HepG2 (cell line): Measurements from ENCODE around the gene TRNP1. TPM values are rescaled to one million over a fixed set of nuclear protein-coding genes. Genes with fewer than 3 reads are reported as not detected.

Experiments
- ATAC-seq: fragments of 200-7000 bp; cut with Tn5 transposase; 3 replicates; pipeline ENCODE4 v1.9.1; 2020; ENCODE audit warnings: mild to moderate bottlenecking, moderate library complexity
- BruUV-seq: library from RNA; stranded (reverse); fragments of 400-500 nt; replicated peaks from 2 replicates; lab custom pipeline; 2021; lab: Mats Ljungman, UMichigan
- CTCF ChIA-PET: fragments of 300-600 bp; formaldehyde crosslinking; extraction: SDS; loops from one replicate; lab custom pipeline; 2021; ENCODE audit warnings: low total read pairs, inconsistent platforms, low intra/inter-chr PET ratio; lab: Yijun Ruan, JAX
- POLR2A ChIA-PET: fragments of 350-600 bp; sonication (Branson Sonifier 250); formaldehyde crosslinking; loops from one replicate; lab custom pipeline; 2020; ENCODE audit warnings: antibody characterized with exemption, inconsistent platforms; lab: Yijun Ruan, JAX
- DNase-seq: peaks from one replicate; pipeline ENCODE4 v3.0.0-alpha.2; 2015; ENCODE audit warnings: low spot score
- FAIRE-seq: peaks from 3 replicates; lab custom pipeline; 2011; peaks lifted over from hg19 to GRCh38; lab: Jason Lieb, UNC
- H2AFZ ChIP-seq: one replicate; pipeline ENCODE4 v1.6.1; 2011; ENCODE audit warnings: low read length, inconsistent platforms
- H3K27ac ChIP-seq: fragments of 300-600 bp; 3 replicates; pipeline ENCODE4 v1.8.0; 2011; ENCODE audit warnings: mixed run types, mild to moderate bottlenecking, mixed read lengths, low read length, inconsistent platforms; ENCODE audit not compliant: insufficient read depth; ENCODE audit errors: extremely low read length
- H3K27me3 ChIP-seq, 2 experiments: fragments of 200-600 bp in 1 of 2; 2 replicates in 1 of 2; 3 replicates in 1 of 2; pipeline versions ENCODE4 v1.6.0 to v1.8.0; 2011; ENCODE audit warnings: low read length in 2 of 2, mild to moderate bottlenecking in 2 of 2, moderate library complexity in 2 of 2, inconsistent platforms in 1 of 2; ENCODE audit not compliant: insufficient read depth in 2 of 2, control insufficient read depth in 1 of 2
- H3K36me3 ChIP-seq, 2 experiments: fragments of 200-600 bp in 1 of 2; replicated peaks in 1 of 2; 2 replicates in 1 of 2; 3 replicates in 1 of 2; pipeline versions ENCODE4 v1.5.1 to v1.8.0; 2011; ENCODE audit warnings: low read length in 2 of 2, inconsistent platforms in 1 of 2; ENCODE audit not compliant: insufficient read depth in 2 of 2, control insufficient read depth in 1 of 2
- H3K4me1 ChIP-seq: 2 replicates; pipeline ENCODE4 v1.5.1; 2012; ENCODE audit warnings: low read length, inconsistent platforms; ENCODE audit not compliant: insufficient read depth
- H3K4me2 ChIP-seq: 2 replicates; pipeline ENCODE4 v1.6.0; 2011; ENCODE audit warnings: low read depth, low read length, inconsistent platforms
- H3K4me3 ChIP-seq, 3 experiments: fragments of 200-600 bp in 1 of 3; sonication (generic), shearing (Covaris generic) in 1 of 3; replicated peaks in 1 of 3; 2 replicates each; pipeline ENCODE4 v1.5.1; 2011 to 2016; ENCODE audit warnings: low read length in 3 of 3, inconsistent platforms in 2 of 3, low read depth in 2 of 3, mild to moderate bottlenecking in 2 of 3, control low read depth in 1 of 3, mixed read lengths in 1 of 3; ENCODE audit not compliant: insufficient read depth in 1 of 3
- H3K79me2 ChIP-seq: one replicate; pipeline ENCODE4 v1.6.1; 2011; ENCODE audit warnings: low read length, inconsistent platforms; ENCODE audit not compliant: insufficient read depth
- H3K9ac ChIP-seq: 2 replicates; pipeline ENCODE4 v1.6.0; 2011; ENCODE audit warnings: mild to moderate bottlenecking, low read depth, low read length, inconsistent platforms; ENCODE audit not compliant: insufficient read depth
- H3K9me3 ChIP-seq: 2 replicates; pipeline ENCODE4 v1.5.1; 2012; ENCODE audit warnings: mild to moderate bottlenecking, low read length
- H4K20me1 ChIP-seq: 2 replicates; pipeline ENCODE4 v1.6.0; 2011; ENCODE audit warnings: inconsistent platforms, mild to moderate bottlenecking, low read length, moderate library complexity; ENCODE audit not compliant: insufficient read depth
- AGO1 ChIP-seq: fragments of 200-400 bp; formaldehyde crosslinking; IDR thresholded peaks from 2 replicates; pipeline ENCODE4 v1.6.1; 2017; ENCODE audit warnings: mild to moderate bottlenecking, low read depth, low read length, moderate library complexity; ENCODE audit not compliant: poor library complexity, severe bottlenecking
- FOXA3 ChIP-seq: IDR thresholded peaks from 2 replicates; pipeline ENCODE4 v1.6.1; 2016; ENCODE audit warnings: missing genetic modification reagents, missing compliant biosample characterization
- PHB2 ChIP-seq: fragments of 450-650 bp; IDR thresholded peaks from 2 replicates; pipeline ENCODE4 v1.6.1; 2018; ENCODE audit not compliant: partially characterized antibody
- POLR2G ChIP-seq: fragments of 200-400 bp; formaldehyde crosslinking; IDR thresholded peaks from 2 replicates; pipeline ENCODE4 v1.6.1; 2018; ENCODE audit warnings: mild to moderate bottlenecking, low read depth, low read length, moderate library complexity
- RFX5 ChIP-seq: IDR thresholded peaks from 2 replicates; pipeline ENCODE4 v1.6.1; 2011; ENCODE audit warnings: low read depth, low read length, improper control_type of control experiment
- SOX13 ChIP-seq, 3 experiments: fragments of 450-650 bp in 1 of 3; sonication (generic) in 1 of 3; formaldehyde crosslinking in 1 of 3; IDR thresholded peaks in 2 of 3; conservative IDR thresholded peaks in 1 of 3; 2 replicates each; pipeline versions ENCODE4 v1.5.0 to v1.6.1; 2016 to 2020; ENCODE audit warnings: antibody characterized with exemption in 1 of 3, mild to moderate bottlenecking in 1 of 3, missing compliant biosample characterization in 1 of 3, missing genetic modification reagents in 1 of 3, moderate library complexity in 1 of 3
- WIZ ChIP-seq: sonication (generic); formaldehyde crosslinking; IDR thresholded peaks from 2 replicates; pipeline ENCODE4 v1.5.1; 2020; ENCODE audit warnings: mild to moderate bottlenecking, missing genetic modification reagents
- ZFP36 ChIP-seq: fragments of 150-350 bp; IDR thresholded peaks from 2 replicates; pipeline ENCODE4 v1.6.1; 2018; ENCODE audit warnings: borderline replicate concordance, low read length, low read depth; ENCODE audit not compliant: partially characterized antibody
- ZNF281 ChIP-seq: sonication (generic); formaldehyde crosslinking; IDR thresholded peaks from 2 replicates; pipeline ENCODE4 v1.4.0; 2020; ENCODE audit warnings: missing genetic modification reagents, borderline replicate concordance
- ZNF382 ChIP-seq: sonication (generic); formaldehyde crosslinking; IDR thresholded peaks from 2 replicates; pipeline ENCODE4 v1.5.0; 2020; ENCODE audit warnings: missing genetic modification reagents, mild to moderate bottlenecking, borderline replicate concordance
- ZNF501 ChIP-seq: sonication (generic); formaldehyde crosslinking; IDR thresholded peaks from 2 replicates; pipeline ENCODE4 v1.5.1; 2020; ENCODE audit warnings: mild to moderate bottlenecking, moderate library complexity, missing genetic modification reagents
- ZNF749 ChIP-seq: sonication (generic); formaldehyde crosslinking; IDR thresholded peaks from 2 replicates; pipeline ENCODE4 v1.8.0; 2022; ENCODE audit warnings: mild to moderate bottlenecking, missing genetic modification reagents, moderate library complexity, borderline replicate concordance
- ZNF772 ChIP-seq: sonication (generic); formaldehyde crosslinking; IDR thresholded peaks from 2 replicates; pipeline ENCODE4 v1.5.0; 2020; ENCODE audit warnings: mild to moderate bottlenecking, missing genetic modification reagents
- ZNF780A ChIP-seq: sonication (generic); formaldehyde crosslinking; IDR thresholded peaks from 2 replicates; pipeline ENCODE4 v1.8.0; 2022; ENCODE audit warnings: mild to moderate bottlenecking, missing genetic modification reagents, moderate library complexity
- WGBS: methylation state at CpG from one replicate; pipeline ENCODE4 v1.1.6; 2017; ENCODE audit warnings: low lambda C conversion rate; 5-methylcytosine and 5-hydroxymethylcytosine counted together
- in situ Hi-C: cut with HindIII; loops from 2 replicates; pipeline ENCODE4 v1.10.0; 2017; ENCODE audit warnings: low pct_unique_long_range_greater_than_20kb; ENCODE audit not compliant: extremely low pct_ligation_motif_present
- intact Hi-C: fragments of 100-400 bp; cut with micrococcal nuclease; formaldehyde crosslinking; loops from one replicate; pipeline ENCODE4 v1.10.0; 2022; ENCODE audit not compliant: unreplicated experiment
- polyA plus RNA-seq, 8 experiments: library from polyadenylated mRNA; depleted of rRNA in 3 of 8; stranded (reverse) in 7 of 8; unstranded in 1 of 8; fragments of >200 nt; fragmentation: Illumina TruSeq in 4 of 8; extraction: Trizol in 4 of 8; gene quantifications; 2 replicates each; pipeline versions ENCODE4 v1.2.1 to v1.2.3, GENCODE V29; 2011 to 2016; ENCODE audit warnings: low read depth in 4 of 8, missing spikeins in 1 of 8, mixed read lengths in 1 of 8; ENCODE audit not compliant: insufficient read depth in 1 of 8
- total RNA-seq, 5 experiments: library from RNA; depleted of rRNA; stranded (reverse); fragments of >200 nt; fragmentation: Illumina TruSeq; extraction: Trizol; gene quantifications; 2 replicates each; pipeline ENCODE4 v1.2.3, GENCODE V29; 2016; ENCODE audit warnings: low read depth in 1 of 5
- TF ChIP-seq, protein P1 (sequence below): sonication (generic); formaldehyde crosslinking; IDR thresholded peaks from 2 replicates; pipeline ENCODE4 v1.8.1; 2023; ENCODE audit warnings: missing genetic modification reagents, inconsistent platforms, borderline replicate concordance
- TF ChIP-seq, protein P2 (sequence below): sonication (generic); formaldehyde crosslinking; IDR thresholded peaks from 2 replicates; pipeline ENCODE4 v1.4.0; 2020; ENCODE audit warnings: missing genetic modification reagents

Gene TRNP1
- total and polyA plus RNA-seq, 2 of the 13 experiments (the other 11 are each of a cell fraction or from before 2014, with no cell fraction given) = 42.0 to 158 TPM

- TF ChIP-seq SOX13 (IDR thresholded peaks at IDR 0.05) (no peak), SOX13 (CRISPR knock-in tag; conservative IDR thresholded peaks at IDR 0.05 in 1 of 2, IDR thresholded peaks at IDR 0.05 in 1 of 2) (peak in 1 of 2 experiments; percentile 14; a peak in 1 of 4 replicates), POLR2G (peak; percentile 74), ZNF281 (CRISPR knock-in tag) (peak; percentile 73; the same call in 1 of the 2 replicates), AGO1 (peak; percentile 70), ZNF772 (no peak)
Observed at GRCh38 chr1:26999440-26999987, 6.0 kb downstream of the TRNP1 start (continued).

GRCh38 chr1:27000090-27000816, 6.8 kb downstream of the TRNP1 start:
- H2AFZ ChIP-seq = no peak overlapping the region
- no peak for DNase-seq
- no peaks in the 10 kb centered on the region; a peak in 1 of 5 replicates for H3K27me3 ChIP-seq
- no peak overlapping the region for H3K27ac ChIP-seq
- H3K4me2 ChIP-seq = no peak overlapping the region
- H3K9ac ChIP-seq = no peak overlapping the region
- no peak overlapping the region for H3K4me3 ChIP-seq
- H4K20me1 ChIP-seq = peaks cover 67% of the 10 kb centered on the region
- no peaks in the 10 kb centered on the region for H3K9me3 ChIP-seq
- ChIA-PET CTCF (interaction anchor here (1.0 kb wide), 1 partner anchor 34 kb away, joined by 4 read pairs; no protein-coding TSS in a partner anchor), POLR2A (interaction anchor here (0.7 to 12.9 kb wide), 6 partner anchors 9 to 86 kb away, joined by 3 to 253 read pairs (median 6); partner anchors contain the start of genes NR0B2 and TENT5B)
- in situ Hi-C loops = no loop called here
- no peak for FAIRE-seq
- peaks cover 20% of the 10 kb centered on the region for H3K79me2 ChIP-seq
- 0 out of 5 replicates have a peak, but pooled peaks cover 1 to 3% of the 10 kb centered on the region in 2 experiments for H3K36me3 ChIP-seq
- ATAC-seq = no peak
- BruUV-seq = no TSS peak
- intact Hi-C loops = no loop called here
- peaks cover 97% of the 10 kb centered on the region for H3K4me1 ChIP-seq
- WGBS = 84% methylated on average over 9 of the region's 9 CpGs
- TF ChIP-seq WIZ (no peak), ZNF780A (CRISPR knock-in tag) (0 out of 2 replicates have a peak, but pooled peaks have one; percentile 4), ZNF382 (CRISPR knock-in tag) (no peak), ZNF749 (CRISPR knock-in tag) (no peak), ZNF501 (CRISPR knock-in tag) (no peak), ZFP36 (no peak), FOXA3 (CRISPR knock-in tag) (0 out of 2 replicates have a peak, but pooled peaks have one; percentile 4), PHB2 (no peak), RFX5 (no peak)
- TF ChIP-seq, protein P1, sequence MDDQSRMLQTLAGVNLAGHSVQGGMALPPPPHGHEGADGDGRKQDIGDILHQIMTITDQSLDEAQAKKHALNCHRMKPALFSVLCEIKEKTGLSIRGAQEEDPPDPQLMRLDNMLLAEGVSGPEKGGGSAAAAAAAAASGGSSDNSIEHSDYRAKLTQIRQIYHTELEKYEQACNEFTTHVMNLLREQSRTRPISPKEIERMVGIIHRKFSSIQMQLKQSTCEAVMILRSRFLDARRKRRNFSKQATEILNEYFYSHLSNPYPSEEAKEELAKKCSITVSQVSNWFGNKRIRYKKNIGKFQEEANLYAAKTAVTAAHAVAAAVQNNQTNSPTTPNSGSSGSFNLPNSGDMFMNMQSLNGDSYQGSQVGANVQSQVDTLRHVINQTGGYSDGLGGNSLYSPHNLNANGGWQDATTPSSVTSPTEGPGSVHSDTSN = no peak
- TF ChIP-seq, protein P2, sequence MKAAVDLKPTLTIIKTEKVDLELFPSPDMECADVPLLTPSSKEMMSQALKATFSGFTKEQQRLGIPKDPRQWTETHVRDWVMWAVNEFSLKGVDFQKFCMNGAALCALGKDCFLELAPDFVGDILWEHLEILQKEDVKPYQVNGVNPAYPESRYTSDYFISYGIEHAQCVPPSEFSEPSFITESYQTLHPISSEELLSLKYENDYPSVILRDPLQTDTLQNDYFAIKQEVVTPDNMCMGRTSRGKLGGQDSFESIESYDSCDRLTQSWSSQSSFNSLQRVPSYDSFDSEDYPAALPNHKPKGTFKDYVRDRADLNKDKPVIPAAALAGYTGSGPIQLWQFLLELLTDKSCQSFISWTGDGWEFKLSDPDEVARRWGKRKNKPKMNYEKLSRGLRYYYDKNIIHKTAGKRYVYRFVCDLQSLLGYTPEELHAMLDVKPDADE (CRISPR knock-in tag) = no peak
